Naive thymus-derived CD4-positive, alpha-beta T cell (primary cell): ENCODE data around the gene ITPR3. TPM values are rescaled to one million over a fixed set of nuclear protein-coding genes. Genes with fewer than 3 reads are reported as not detected.
A peak's percentile ranks its signal among the peaks of the same experiment; 100 is the strongest.

ENCODE experiments used
- ATAC-seq: fragments of 150-1000 bp; cut with Tn5 transposase; 2 replicates; pipeline ENCODE4 v1.10.0; 2021; ENCODE audit warnings: mild to moderate bottlenecking, moderate library complexity
- CTCF ChIA-PET: fragments of 350-600 bp; sonication (Branson Sonifier 250); formaldehyde crosslinking; loops from one replicate; lab custom pipeline; 2021; ENCODE audit warnings: antibody characterized with exemption; lab: Charles Lee
- POLR2A ChIA-PET: fragments of 350-600 bp; sonication (Branson Sonifier 250); formaldehyde crosslinking; loops from one replicate; lab custom pipeline; 2021; ENCODE audit warnings: antibody characterized with exemption, inconsistent platforms; lab: Charles Lee
- DNase-seq, 9 donors: peaks; one replicate each; pipeline versions ENCODE4 v3.0.0 to v3.0.0-alpha.2; 2020 to 2022; ENCODE audit warnings: mixed read lengths in 1 of 9
- H3K27ac ChIP-seq: one replicate; pipeline ENCODE4 v1.7.0; 2013; ENCODE audit warnings: mild to moderate bottlenecking, low read depth, low read length, moderate library complexity
- H3K27me3 ChIP-seq, 2 donors: one replicate each; pipeline ENCODE4 v1.7.0; 2013; ENCODE audit warnings: low read length in 2 of 2, mild to moderate bottlenecking in 2 of 2, moderate library complexity in 2 of 2; ENCODE audit not compliant: control insufficient read depth in 2 of 2, insufficient read depth in 2 of 2
- H3K36me3 ChIP-seq, 3 experiments: 1 replicate in 2 of 3; 2 replicates in 1 of 3; pipeline ENCODE4 v1.7.0; 2013; ENCODE audit warnings: low read length in 3 of 3, mild to moderate bottlenecking in 3 of 3, moderate library complexity in 1 of 3; ENCODE audit not compliant: insufficient read depth in 3 of 3, control insufficient read depth in 2 of 3
- H3K4me1 ChIP-seq, 2 donors: one replicate each; pipeline ENCODE4 v1.7.0; 2013; ENCODE audit warnings: low read length in 2 of 2, mild to moderate bottlenecking in 2 of 2, moderate library complexity in 1 of 2; ENCODE audit not compliant: control insufficient read depth in 2 of 2, insufficient read depth in 2 of 2
- H3K4me3 ChIP-seq: 2 replicates; pipeline ENCODE4 v1.7.0; 2013; ENCODE audit warnings: mild to moderate bottlenecking, low read length
- H3K9me3 ChIP-seq, 3 experiments: 1 replicate in 2 of 3; 2 replicates in 1 of 3; pipeline ENCODE4 v1.7.0; 2013; ENCODE audit warnings: low read length in 3 of 3; ENCODE audit not compliant: control insufficient read depth in 2 of 3
- H3K27ac Mint-ChIP-seq, 9 donors: one replicate each; pipeline ENCODE4 v1.8.0; 2020 to 2022; ENCODE audit warnings: mixed read lengths in 9 of 9, mild to moderate bottlenecking in 8 of 9, moderate library complexity in 5 of 9, inconsistent platforms in 2 of 9
- H3K27me3 Mint-ChIP-seq, 5 donors: one replicate each; pipeline ENCODE4 v1.8.0; 2021 to 2022; ENCODE audit warnings: mixed read lengths in 5 of 5, mild to moderate bottlenecking in 1 of 5
- H3K36me3 Mint-ChIP-seq, 5 donors: one replicate each; pipeline ENCODE4 v1.8.0; 2020 to 2022; ENCODE audit warnings: mixed read lengths in 5 of 5, mild to moderate bottlenecking in 3 of 5, inconsistent platforms in 1 of 5
- H3K4me1 Mint-ChIP-seq, 7 donors: one replicate each; pipeline ENCODE4 v1.8.0; 2020 to 2022; ENCODE audit warnings: mixed read lengths in 7 of 7, mild to moderate bottlenecking in 3 of 7, inconsistent platforms in 1 of 7
- H3K4me3 Mint-ChIP-seq, 10 donors: one replicate each; pipeline ENCODE4 v1.8.0; 2020 to 2022; ENCODE audit warnings: mild to moderate bottlenecking in 10 of 10, mixed read lengths in 10 of 10, moderate library complexity in 6 of 10, inconsistent platforms in 2 of 10
- H3K9me3 Mint-ChIP-seq, 11 donors: one replicate each; pipeline ENCODE4 v1.8.0; 2020 to 2022; ENCODE audit warnings: mixed read lengths in 11 of 11, mild to moderate bottlenecking in 4 of 11, inconsistent platforms in 1 of 11, moderate library complexity in 1 of 11
- intact Hi-C, 2 donors: fragments of 100-400 bp; cut with micrococcal nuclease; formaldehyde crosslinking; loops; one replicate each; pipeline ENCODE4 v1.15.1; 2023
- polyA plus RNA-seq, 2 donors: library from polyadenylated mRNA; unstranded; fragments of 300-500 nt; fragmentation: Illumina TruSeq; gene quantifications; one replicate each; pipeline ENCODE4 v1.2.3, GENCODE V29; 2021
- total RNA-seq, 6 experiments: library from RNA in 5 of 6; stranded (reverse) in 5 of 6; gene quantifications; 1 replicate in 5 of 6; 2 replicates in 1 of 6; pipeline ENCODE4 v1.2.3 and lab custom pipeline; 2021 to 2026

ITPR3 gene
- total and polyA plus RNA-seq, 7 experiments from 2014 or later: 1.7 to 65.7 (median 41.4) TPM

GRCh38 chr6:33731751-33732282, 110.7 kb downstream of the ITPR3 start:
- Histone ChIP-seq H3K36me3 (no peaks in the 10 kb centered on the region), H3K27me3 (no peaks in the 10 kb centered on the region), H3K4me1 (no peaks in the 10 kb centered on the region), H3K9me3 (no peaks in the 10 kb centered on the region), H3K27ac (no peak overlapping the region), H3K4me3 (no peak overlapping the region)
- DNase-seq (no peak), ATAC-seq (no peak)
- no peaks in the 10 kb centered on the region for H3K36me3 Mint-ChIP-seq
- peak overlapping the region in 1 of 9 donors; percentile 12 for H3K27ac Mint-ChIP-seq
- CTCF ChIA-PET: interaction anchor here (0.6 kb wide), 1 partner anchor 1516 kb away, joined by 3 read pairs; no protein-coding TSS in a partner anchor
- no peaks in the 10 kb centered on the region for H3K27me3 Mint-ChIP-seq
- intact Hi-C loops: no loop called here
- no peak overlapping the region for H3K4me3 Mint-ChIP-seq
- peaks cover 0 to 1% (median 0%) of the 10 kb centered on the region in 7 donors for H3K4me1 Mint-ChIP-seq
- no peaks in the 10 kb centered on the region for H3K9me3 Mint-ChIP-seq
- POLR2A ChIA-PET: no interaction called here

- DNase-seq: no peak
- Mint-ChIP-seq H3K4me1 (peaks cover 0 to 1% (median 0%) of the 10 kb centered on the region in 7 donors), H3K27me3 (no peaks in the 10 kb centered on the region), H3K9me3 (no peaks in the 10 kb centered on the region), H3K27ac (no peak overlapping the region), H3K4me3 (no peak overlapping the region), H3K36me3 (no peaks in the 10 kb centered on the region)
- H3K27me3 ChIP-seq: no peaks in the 10 kb centered on the region
- intact Hi-C loops: no loop called here
- no peak for ATAC-seq
- CTCF ChIA-PET: interaction anchor here (0.6 kb wide), 1 partner anchor 1517 kb away, joined by 3 read pairs; no protein-coding TSS in a partner anchor
- H3K4me1 ChIP-seq: no peaks in the 10 kb centered on the region
- H3K27ac ChIP-seq: no peak overlapping the region
- H3K36me3 ChIP-seq: no peaks in the 10 kb centered on the region
- H3K4me3 ChIP-seq: no peak overlapping the region
- POLR2A ChIA-PET: no interaction called here
- H3K9me3 ChIP-seq: no peaks in the 10 kb centered on the region
Observed at GRCh38 chr6:33732385-33732784, 111.3 kb downstream of the ITPR3 start.

GRCh38 chr6:33732817-33733708, 111.9 kb downstream of the ITPR3 start:
- CTCF ChIA-PET: no interaction called here
- POLR2A ChIA-PET: no interaction called here
- no peak overlapping the region for H3K27ac ChIP-seq
- no peaks in the 10 kb centered on the region for H3K27me3 ChIP-seq
- no peak overlapping the region for H3K4me3 Mint-ChIP-seq
- peak overlapping the region in 1 of 9 donors; percentile 64 for H3K27ac Mint-ChIP-seq
- H3K9me3 Mint-ChIP-seq: no peaks in the 10 kb centered on the region
- H3K4me1 ChIP-seq: no peaks in the 10 kb centered on the region
- H3K9me3 ChIP-seq: no peaks in the 10 kb centered on the region
- H3K27me3 Mint-ChIP-seq: no peaks in the 10 kb centered on the region
- no peaks in the 10 kb centered on the region for H3K36me3 ChIP-seq
- no peak for DNase-seq
- H3K36me3 Mint-ChIP-seq: no peaks in the 10 kb centered on the region
- intact Hi-C loops: no loop called here
- H3K4me3 ChIP-seq: no peak overlapping the region
- ATAC-seq: no peak
- H3K4me1 Mint-ChIP-seq: peaks cover 0 to 1% (median 0%) of the 10 kb centered on the region in 7 donors

- Mint-ChIP-seq H3K4me3 (no peak overlapping the region), H3K36me3 (no peaks in the 10 kb centered on the region), H3K27ac (no peak overlapping the region), H3K9me3 (no peaks in the 10 kb centered on the region), H3K27me3 (no peaks in the 10 kb centered on the region), H3K4me1 (peaks cover 0 to 1% (median 0%) of the 10 kb centered on the region in 7 donors)
- no peak overlapping the region for H3K4me3 ChIP-seq
- no peaks in the 10 kb centered on the region for H3K36me3 ChIP-seq
- H3K27me3 ChIP-seq: no peaks in the 10 kb centered on the region
- ChIA-PET POLR2A (no interaction called here), CTCF (no interaction called here)
- no peak overlapping the region for H3K27ac ChIP-seq
- no peaks in the 10 kb centered on the region for H3K4me1 ChIP-seq
- ATAC-seq (no peak), DNase-seq (no peak)
- H3K9me3 ChIP-seq: no peaks in the 10 kb centered on the region
- intact Hi-C loops: no loop called here
Observed at GRCh38 chr6:33733709-33734007, 112.5 kb downstream of the ITPR3 start.

GRCh38 chr6:33735216-33735615, 114.1 kb downstream of the ITPR3 start:
- no peaks in the 10 kb centered on the region for H3K36me3 ChIP-seq
- ChIA-PET CTCF (interaction anchor here (1.7 kb wide), 1 partner anchor 10 kb away, joined by 5 read pairs; no protein-coding TSS in a partner anchor), POLR2A (no interaction called here)
- Mint-ChIP-seq H3K27ac (no peak overlapping the region), H3K9me3 (no peaks in the 10 kb centered on the region), H3K4me3 (no peak overlapping the region), H3K36me3 (no peaks in the 10 kb centered on the region), H3K27me3 (no peaks in the 10 kb centered on the region), H3K4me1 (no peaks in the 10 kb centered on the region)
- no peaks in the 10 kb centered on the region for H3K27me3 ChIP-seq
- intact Hi-C loops: no loop called here
- no peak overlapping the region for H3K4me3 ChIP-seq
- no peak overlapping the region for H3K27ac ChIP-seq
- DNase-seq: no peak
- H3K4me1 ChIP-seq: no peaks in the 10 kb centered on the region
- H3K9me3 ChIP-seq: no peaks in the 10 kb centered on the region
- no peak for ATAC-seq

GRCh38 chr6:33737267-33738026, 116.3 kb downstream of the ITPR3 start:
- Histone ChIP-seq H3K27ac (no peak overlapping the region), H3K4me1 (no peaks in the 10 kb centered on the region), H3K9me3 (no peaks in the 10 kb centered on the region), H3K27me3 (no peaks in the 10 kb centered on the region), H3K4me3 (no peak overlapping the region), H3K36me3 (no peaks in the 10 kb centered on the region)
- Mint-ChIP-seq H3K9me3 (no peaks in the 10 kb centered on the region), H3K36me3 (no peaks in the 10 kb centered on the region), H3K27ac (no peak overlapping the region), H3K27me3 (peaks cover 0 to 4% (median 4%) of the 10 kb centered on the region in 5 donors), H3K4me3 (no peak overlapping the region), H3K4me1 (no peaks in the 10 kb centered on the region)
- ATAC-seq (no peak), DNase-seq (no peak)
- ChIA-PET CTCF (interaction anchor here (1.3 kb wide), 1 partner anchor 13 kb away, joined by 4 read pairs; no protein-coding TSS in a partner anchor), POLR2A (interaction anchor here (0.7 kb wide), 1 partner anchor 13 kb away, joined by 5 read pairs; no protein-coding TSS in a partner anchor)
- intact Hi-C loops: no loop called here
